ENCODE data around the gene TXNRD2.

DNA sequence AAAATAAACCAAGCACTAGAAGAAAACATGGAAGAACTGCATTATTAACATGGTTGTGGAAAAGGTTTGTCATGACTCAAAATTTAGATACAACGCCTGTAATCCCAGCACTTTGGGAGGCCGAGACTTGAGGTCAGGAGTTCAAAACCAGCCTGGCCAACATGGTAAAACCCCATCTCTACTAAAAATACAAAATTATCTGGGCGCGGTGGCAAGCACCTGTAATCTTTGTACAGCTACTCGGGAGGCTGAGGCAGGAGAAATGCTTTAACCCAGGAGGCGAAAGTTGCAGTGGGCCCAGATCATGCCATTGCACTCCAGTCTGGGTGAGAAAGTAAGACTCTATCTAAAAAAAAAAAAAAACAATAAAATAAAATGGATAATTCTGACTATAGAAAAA, 110.6 kb downstream of the TXNRD2 start:
- TF ChIP-seq, protein P1, sequence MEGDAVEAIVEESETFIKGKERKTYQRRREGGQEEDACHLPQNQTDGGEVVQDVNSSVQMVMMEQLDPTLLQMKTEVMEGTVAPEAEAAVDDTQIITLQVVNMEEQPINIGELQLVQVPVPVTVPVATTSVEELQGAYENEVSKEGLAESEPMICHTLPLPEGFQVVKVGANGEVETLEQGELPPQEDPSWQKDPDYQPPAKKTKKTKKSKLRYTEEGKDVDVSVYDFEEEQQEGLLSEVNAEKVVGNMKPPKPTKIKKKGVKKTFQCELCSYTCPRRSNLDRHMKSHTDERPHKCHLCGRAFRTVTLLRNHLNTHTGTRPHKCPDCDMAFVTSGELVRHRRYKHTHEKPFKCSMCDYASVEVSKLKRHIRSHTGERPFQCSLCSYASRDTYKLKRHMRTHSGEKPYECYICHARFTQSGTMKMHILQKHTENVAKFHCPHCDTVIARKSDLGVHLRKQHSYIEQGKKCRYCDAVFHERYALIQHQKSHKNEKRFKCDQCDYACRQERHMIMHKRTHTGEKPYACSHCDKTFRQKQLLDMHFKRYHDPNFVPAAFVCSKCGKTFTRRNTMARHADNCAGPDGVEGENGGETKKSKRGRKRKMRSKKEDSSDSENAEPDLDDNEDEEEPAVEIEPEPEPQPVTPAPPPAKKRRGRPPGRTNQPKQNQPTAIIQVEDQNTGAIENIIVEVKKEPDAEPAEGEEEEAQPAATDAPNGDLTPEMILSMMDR (IDR thresholded peaks at IDR 0.05) = no peak
- TF ChIP-seq POLR2A (IDR thresholded peaks at IDR 0.05) = no peak

Data from thyroid gland (tissue), 4 donors.